Neural progenitor cell (in vitro differentiated cells): ENCODE results near the gene RBM33.

Experiments
- CTCF ChIP-seq: fragments of 200-600 bp; sonication (generic); IDR thresholded peaks from 2 replicates; pipeline ENCODE4 v1.5.1; 2017; ENCODE audit warnings: antibody characterized with exemption, mild to moderate bottlenecking
- EZH2 ChIP-seq: fragments of 200-600 bp; sonication (generic); IDR thresholded peaks from 2 replicates; pipeline ENCODE4 v1.6.1; 2017; ENCODE audit warnings: antibody characterized with exemption, mild to moderate bottlenecking, moderate library complexity

GRCh38 chr7:155809332-155809946 is 165.0 kb downstream of the RBM33 start:
- TF ChIP-seq EZH2: no peak
- no peak for TF ChIP-seq CTCF
